ENCODE measurements around the gene PLD2. TPM values are rescaled to one million over a fixed set of nuclear protein-coding genes. Genes with fewer than 3 reads are reported as not detected.

Gene PLD2
- total and polyA plus RNA-seq, 2 donors (not counting 1 experiment from before 2014, with no cell fraction given), result 12.7 to 14.9 TPM

GRCh38 chr17:4852567-4853207 is 45.7 kb downstream of the PLD2 start:
- H3K27ac ChIP-seq (ENCODE audit: insufficient read depth, low read length), result no peak overlapping the region

GRCh38 chr17:4853208-4853671 is 46.3 kb downstream of the PLD2 start:
- Histone ChIP-seq H3K27ac (ENCODE audit: insufficient read depth, low read length) (no peak overlapping the region), H4K20me1 (ENCODE audit: control insufficient read depth, extremely low read depth, insufficient read depth, low read length) (no peaks in the 10 kb centered on the region), H3K4me1 (ENCODE audit: control insufficient read depth, extremely low read depth, insufficient read depth, low read length) (peaks cover 3% of the 10 kb centered on the region), H3K36me3 (ENCODE audit: control insufficient read depth, insufficient read depth, low read length) (no peaks in the 10 kb centered on the region), H3K4me2 (ENCODE audit: extremely low read depth, insufficient read depth, low read length) (no peak overlapping the region), H2AFZ (ENCODE audit: low read length) (no peak overlapping the region), H3K9me3 (ENCODE audit: control insufficient read depth, insufficient read depth, low read depth, low read length) (no peaks in the 10 kb centered on the region), H3K9ac (ENCODE audit: insufficient read depth, low read length) (no peak overlapping the region), H3K79me2 (ENCODE audit: control insufficient read depth, insufficient read depth, low read length) (peaks cover 6% of the 10 kb centered on the region), H3K27me3 (ENCODE audit: control insufficient read depth, insufficient read depth, low read length) (no peaks in the 10 kb centered on the region), H3K4me3 (replicated peaks in 1 of 4; ENCODE audit: control extremely low read depth in 1 of 4, insufficient read depth in 1 of 4, low read depth in 3 of 4, low read length in 4 of 4) (no peak overlapping the region)
- TF ChIP-seq EZH2 (IDR thresholded peaks at IDR 0.05; ENCODE audit: low read length, missing control alignments) (no peak), CTCF (conservative IDR thresholded peaks at IDR 0.05 in 1 of 2, IDR thresholded peaks at IDR 0.05 in 1 of 2; ENCODE audit: low read depth in 1 of 2, low read length in 2 of 2) (no peak)
- no peak for DNase-seq (ENCODE audit: low read depth in 2 of 2)

More at GRCh38 chr17:4852567-4853207, 45.7 kb downstream of the PLD2 start:
- Histone ChIP-seq H3K36me3 (ENCODE audit: control insufficient read depth, insufficient read depth, low read length) (no peaks in the 10 kb centered on the region), H3K4me2 (ENCODE audit: extremely low read depth, insufficient read depth, low read length) (no peak overlapping the region), H3K9me3 (ENCODE audit: control insufficient read depth, insufficient read depth, low read depth, low read length) (no peaks in the 10 kb centered on the region), H4K20me1 (ENCODE audit: control insufficient read depth, extremely low read depth, insufficient read depth, low read length) (no peaks in the 10 kb centered on the region), H3K9ac (ENCODE audit: insufficient read depth, low read length) (no peak overlapping the region), H3K27me3 (ENCODE audit: control insufficient read depth, insufficient read depth, low read length) (no peaks in the 10 kb centered on the region), H3K79me2 (ENCODE audit: control insufficient read depth, insufficient read depth, low read length) (peaks cover 6% of the 10 kb centered on the region), H3K4me3 (replicated peaks in 1 of 4; ENCODE audit: control extremely low read depth in 1 of 4, insufficient read depth in 1 of 4, low read depth in 3 of 4, low read length in 4 of 4) (no peak overlapping the region), H3K4me1 (ENCODE audit: control insufficient read depth, extremely low read depth, insufficient read depth, low read length) (peaks cover 3% of the 10 kb centered on the region), H2AFZ (ENCODE audit: low read length) (no peak overlapping the region)
- TF ChIP-seq CTCF (conservative IDR thresholded peaks at IDR 0.05 in 1 of 2, IDR thresholded peaks at IDR 0.05 in 1 of 2; ENCODE audit: low read depth in 1 of 2, low read length in 2 of 2) (no peak), EZH2 (IDR thresholded peaks at IDR 0.05; ENCODE audit: low read length, missing control alignments) (no peak)
- DNase-seq (ENCODE audit: low read depth in 2 of 2), result peak; percentile 41 to 54

GRCh38 chr17:4854111-4854681 is 47.2 kb downstream of the PLD2 start:
- DNase-seq (ENCODE audit: low read depth in 2 of 2), result peak in 1 of 2 donors; percentile 52
- H3K4me3 ChIP-seq (replicated peaks in 1 of 4; ENCODE audit: control extremely low read depth in 1 of 4, insufficient read depth in 1 of 4, low read depth in 3 of 4, low read length in 4 of 4), result no peak overlapping the region
- no peak overlapping the region for H2AFZ ChIP-seq (ENCODE audit: low read length)
- peaks cover 6% of the 10 kb centered on the region for H3K79me2 ChIP-seq (ENCODE audit: control insufficient read depth, insufficient read depth, low read length)
- TF ChIP-seq EZH2 (IDR thresholded peaks at IDR 0.05; ENCODE audit: low read length, missing control alignments) (no peak), CTCF (conservative IDR thresholded peaks at IDR 0.05 in 1 of 2, IDR thresholded peaks at IDR 0.05 in 1 of 2; ENCODE audit: low read depth in 1 of 2, low read length in 2 of 2) (no peak)
- no peak overlapping the region for H3K27ac ChIP-seq (ENCODE audit: insufficient read depth, low read length)
- H3K9ac ChIP-seq (ENCODE audit: insufficient read depth, low read length), result no peak overlapping the region
- H4K20me1 ChIP-seq (ENCODE audit: control insufficient read depth, extremely low read depth, insufficient read depth, low read length), result no peaks in the 10 kb centered on the region
- H3K27me3 ChIP-seq (ENCODE audit: control insufficient read depth, insufficient read depth, low read length), result no peaks in the 10 kb centered on the region
- H3K4me1 ChIP-seq (ENCODE audit: control insufficient read depth, extremely low read depth, insufficient read depth, low read length), result peaks cover 3% of the 10 kb centered on the region
- H3K9me3 ChIP-seq (ENCODE audit: control insufficient read depth, insufficient read depth, low read depth, low read length), result no peaks in the 10 kb centered on the region
- no peak overlapping the region for H3K4me2 ChIP-seq (ENCODE audit: extremely low read depth, insufficient read depth, low read length)
- no peaks in the 10 kb centered on the region for H3K36me3 ChIP-seq (ENCODE audit: control insufficient read depth, insufficient read depth, low read length)
